GM21447 (cell line): ENCODE data around the gene NTM.

Source experiments
- ATAC-seq: cut with Tn5 transposase; IDR thresholded peaks from one replicate; pipeline ENCODE4 v1.9.1; 2021; ENCODE audit not compliant: unreplicated experiment

Gene NTM

DNA sequence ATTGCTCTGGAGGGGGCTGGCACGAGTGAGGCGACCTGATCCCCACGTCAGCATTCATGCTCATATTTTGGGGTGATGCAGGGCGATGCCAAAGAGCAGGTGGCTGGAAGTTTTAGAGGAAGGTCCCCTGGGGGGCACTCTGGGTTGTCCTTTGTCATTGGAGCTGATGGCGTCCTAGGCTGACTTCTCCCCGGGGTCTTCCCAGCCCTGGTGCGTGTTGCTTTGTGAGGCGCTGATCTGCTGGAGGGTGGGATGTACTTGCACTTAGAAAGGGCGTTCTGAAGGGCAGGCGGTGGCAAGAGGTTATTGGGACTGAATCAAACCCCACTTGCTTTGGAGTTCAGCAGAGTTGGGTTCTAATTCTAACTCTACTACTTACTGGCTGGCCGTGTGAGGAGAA lies 313.3 kb downstream of the NTM start:
- ATAC-seq: no peak

GRCh38 chr11:131684111-131685060 lies 314.0 kb downstream of the NTM start:
- ATAC-seq: no peak

GRCh38 chr11:131685206-131685605 lies 314.8 kb downstream of the NTM start:
- ATAC-seq: no peak

GRCh38 chr11:131685906-131686305 lies 315.5 kb downstream of the NTM start:
- ATAC-seq: no peak

GRCh38 chr11:131686836-131687235 lies 316.4 kb downstream of the NTM start:
- no peak for ATAC-seq

DNA sequence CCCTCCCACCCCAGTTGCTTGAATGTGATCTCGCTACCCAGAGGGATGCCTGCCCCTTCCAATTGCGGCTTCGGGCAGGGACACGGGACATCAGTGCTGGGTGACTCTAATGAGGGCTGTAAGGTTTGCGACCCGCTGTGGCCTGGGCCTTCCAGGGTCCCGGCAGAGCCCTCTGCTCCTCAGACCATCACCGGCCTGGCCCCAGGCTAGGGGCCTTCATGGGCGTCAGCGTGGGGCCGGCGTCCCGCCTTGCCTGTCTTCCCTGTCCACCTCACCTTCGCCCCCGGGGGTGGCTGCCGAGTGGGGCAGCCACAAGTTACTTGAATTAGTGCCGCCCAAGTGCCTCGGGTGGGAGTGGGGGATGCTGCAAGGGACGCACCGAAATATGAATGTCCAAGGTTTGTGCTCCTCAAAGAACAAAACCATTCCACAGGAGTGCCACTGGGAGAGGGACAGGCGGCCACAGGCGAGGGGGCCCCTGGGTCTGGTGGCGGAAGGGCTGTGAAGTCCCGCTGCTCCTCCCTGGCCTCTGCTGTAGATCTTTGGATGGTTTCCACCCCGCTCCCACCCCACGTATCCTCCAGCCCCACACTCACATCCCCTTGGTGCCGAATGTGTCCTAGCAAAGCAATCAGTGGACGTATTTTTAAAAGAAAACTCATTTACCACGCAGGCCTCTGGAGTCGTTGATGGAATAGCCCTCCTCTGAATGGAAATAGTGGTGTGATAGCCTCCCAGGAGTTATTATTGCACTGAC lies 317.1 kb downstream of the NTM start:
- ATAC-seq: no peak

GRCh38 chr11:131688048-131688693 lies 317.8 kb downstream of the NTM start:
- no peak for ATAC-seq

DNA sequence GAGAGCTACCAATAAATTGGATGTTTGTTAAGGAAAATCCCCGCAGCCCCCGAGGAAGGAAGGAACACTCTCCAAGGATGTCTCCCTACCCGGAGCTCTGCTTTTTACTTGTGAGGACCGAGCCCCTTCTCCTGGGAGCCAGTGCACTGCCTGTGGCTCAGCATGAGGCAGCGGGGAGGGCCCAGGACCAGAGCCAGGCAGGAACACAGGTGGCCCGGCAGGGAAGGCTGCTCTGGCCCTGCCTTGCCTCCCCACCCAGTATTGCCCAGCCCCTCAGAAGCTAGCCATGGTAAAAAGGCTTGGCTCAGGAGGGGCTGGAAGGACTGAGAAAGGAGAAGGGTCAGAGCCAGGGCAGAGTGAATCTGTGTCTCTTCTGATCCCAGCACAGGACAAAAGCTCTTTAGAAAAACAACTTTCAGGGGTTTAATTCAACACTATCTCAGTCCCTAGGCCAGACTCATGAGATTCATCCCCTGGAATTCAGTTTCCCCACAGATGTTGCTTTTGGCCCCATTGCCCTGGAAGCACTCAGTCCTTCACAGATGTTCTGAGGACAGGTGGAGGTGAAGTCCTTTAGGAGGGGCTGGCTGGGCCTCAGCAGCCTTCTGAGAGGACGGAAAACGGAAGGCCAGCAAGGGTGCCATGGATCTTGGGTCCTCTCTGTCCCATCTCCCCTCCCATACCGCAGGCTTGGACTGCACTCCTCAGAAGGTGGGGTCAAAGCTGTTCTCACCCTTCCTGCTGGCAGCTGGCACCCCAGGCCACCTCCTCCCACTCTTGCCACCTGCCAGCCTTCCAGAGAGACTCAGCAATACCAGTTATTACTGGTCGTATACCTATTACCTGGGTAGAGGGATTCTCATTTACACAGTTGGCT lies 318.9 kb downstream of the NTM start:
- ATAC-seq: no peak

GRCh38 chr11:131690362-131690761 lies 319.9 kb downstream of the NTM start:
- no peak for ATAC-seq

DNA sequence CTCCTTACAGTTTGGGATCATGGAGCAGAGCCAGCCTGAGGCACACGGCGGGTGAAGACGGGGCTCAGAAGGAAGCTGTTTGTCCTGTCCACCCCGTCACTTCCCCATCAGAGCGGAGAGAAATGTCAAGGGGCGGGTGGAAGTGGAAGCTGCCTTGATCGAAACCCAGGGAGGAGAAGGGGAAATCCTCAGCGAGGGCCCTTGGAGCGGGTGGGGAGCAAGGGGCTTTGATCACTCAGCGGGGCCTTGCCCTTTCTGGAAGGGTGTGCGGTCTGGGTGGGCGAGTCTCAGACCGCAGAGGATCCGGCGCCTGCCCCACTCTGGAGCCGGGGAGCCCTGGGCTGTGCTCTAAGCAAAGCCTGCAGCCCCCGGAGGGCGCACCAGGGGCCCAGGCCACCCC lies 320.4 kb downstream of the NTM start:
- no peak for ATAC-seq

DNA sequence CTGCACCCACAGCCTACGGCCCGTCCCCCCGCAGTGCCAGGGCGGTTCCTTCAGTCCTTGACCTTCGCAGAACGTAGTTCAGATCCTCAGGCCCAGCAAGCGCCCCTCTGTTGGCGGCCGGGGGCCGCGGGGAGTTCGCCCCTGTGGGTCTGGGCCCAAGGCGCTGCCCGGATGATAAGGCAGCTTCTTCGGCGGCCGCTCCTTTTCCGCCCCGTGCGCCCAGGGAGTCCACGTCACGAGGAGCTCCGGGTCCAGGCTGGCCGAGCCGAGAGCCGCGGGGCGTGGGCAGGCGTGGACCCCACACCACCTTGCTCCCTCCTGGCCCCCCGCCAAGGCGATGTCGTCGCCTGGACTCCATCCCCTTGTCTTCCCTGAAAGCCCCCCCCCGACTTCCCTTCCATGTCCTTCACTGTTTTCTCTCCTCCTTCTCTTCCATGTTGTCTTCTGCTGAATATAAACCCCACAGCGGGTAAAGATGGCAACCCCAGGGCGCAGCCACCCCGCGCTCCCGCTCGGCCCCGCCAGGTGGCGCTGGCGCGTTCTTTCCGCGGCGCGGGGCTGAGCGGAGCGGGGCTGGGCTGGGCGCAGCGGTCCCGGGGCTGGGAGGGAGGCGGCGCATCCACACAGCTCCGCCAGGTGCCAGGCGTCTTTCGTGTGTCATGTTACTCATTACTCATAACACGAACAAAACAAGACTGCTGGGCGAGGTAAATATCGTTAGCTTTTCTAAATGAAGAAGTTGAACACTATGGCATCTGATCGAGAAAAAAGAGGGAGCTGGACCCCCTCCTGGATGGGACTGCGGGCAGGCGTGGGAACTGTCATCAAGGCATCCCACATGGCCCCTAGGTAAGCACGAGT lies 321.0 kb downstream of the NTM start:
- no peak for ATAC-seq

- ATAC-seq: no peak
Observed at GRCh38 chr11:131692151-131692550, 321.7 kb downstream of the NTM start.

DNA sequence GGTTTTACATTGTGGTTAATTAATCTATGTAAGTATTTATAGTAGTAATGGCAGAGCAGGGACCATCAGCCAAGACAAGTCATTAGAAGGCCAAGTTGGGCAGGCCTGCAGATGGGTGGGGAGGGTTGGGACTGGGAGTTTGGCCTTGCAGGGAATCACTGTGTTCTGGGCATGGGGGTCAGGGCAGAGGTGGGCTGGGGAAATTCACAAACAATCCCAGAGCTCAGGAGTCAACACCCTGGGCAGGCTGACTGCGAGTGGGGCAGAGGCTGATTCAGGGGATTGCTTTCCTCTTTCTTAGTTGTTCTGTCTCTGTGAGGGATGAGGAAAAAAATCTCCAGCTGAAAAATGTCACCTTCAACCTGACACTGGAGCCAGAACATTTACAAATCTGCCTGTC lies 322.5 kb downstream of the NTM start:
- no peak for ATAC-seq

GRCh38 chr11:131693756-131694155 lies 323.3 kb downstream of the NTM start:
- ATAC-seq: no peak

- ATAC-seq: peak; percentile 91
Observed at GRCh38 chr11:131694526-131695424, 324.4 kb downstream of the NTM start.

GRCh38 chr11:131695889-131696429 lies 325.5 kb downstream of the NTM start:
- ATAC-seq: no peak

GRCh38 chr11:131696690-131697089 lies 326.3 kb downstream of the NTM start:
- no peak for ATAC-seq

GRCh38 chr11:131703311-131703710 lies 332.9 kb downstream of the NTM start:
- ATAC-seq: no peak
